ENCODE results near the gene NTN5. TPM values are rescaled to one million over a fixed set of nuclear protein-coding genes. Genes with fewer than 3 reads are reported as not detected.
A peak's percentile ranks its signal among the peaks of the same experiment; 100 is the strongest.
"Not testable (repeated sequence)": the region's sequence is repeated elsewhere in the genome, so short reads cannot be mapped to it uniquely, and the experiment has no call there.

Gene NTN5
- total RNA-seq, 4 donors from 2014 or later = not detected

GRCh38 chr19:48695743-48696352 is 23.0 kb upstream of the NTN5 start, which contains the start of gene FUT2:
Gene FUT2, plus strand, starts transcription at chr19:48695971. Its CDS starts 6,986 bp downstream, at chr19:48702957.
- ATAC-seq (no peak), DNase-seq (no peak)
- TF ChIP-seq CTCF (IDR thresholded peaks at IDR 0.05 in 4 of 5, conservative IDR thresholded peaks at IDR 0.05 in 1 of 5) = no peak
- no peak for TF ChIP-seq POLR2A (IDR thresholded peaks at IDR 0.05)
- Histone ChIP-seq H3K4me1 (no peaks in the 10 kb centered on the region), H3K9me3 (no peaks in the 10 kb centered on the region), H3K27me3 (peaks cover 15 to 20% (median 18%) of the 10 kb centered on the region in 3 donors), H3K36me3 (no peaks in the 10 kb centered on the region), H3K4me3 (peak within 1 kb of the TSS in 3 of 4 donors; percentile 4 to 33 (median 17)), H3K27ac (no peak within 1 kb of the TSS)
- in situ Hi-C loops (cut with MboI; ENCODE audit: low sequenced_read_pairs in 4 of 4) (no loop called here), intact Hi-C loops (cut with DNase I; ENCODE audit: low total_unique reads) (no loop called here)

- in situ Hi-C loops (cut with MboI; ENCODE audit: low sequenced_read_pairs in 4 of 4); H3K27ac ChIP-seq; H3K9me3 ChIP-seq; DNase-seq; H3K4me1 ChIP-seq; H3K4me3 ChIP-seq; H3K36me3 ChIP-seq; intact Hi-C loops (cut with DNase I; ENCODE audit: low total_unique reads); ATAC-seq: not testable (repeated sequence)
- peaks cover 15 to 20% (median 18%) of the 10 kb centered on the region in 3 donors for H3K27me3 ChIP-seq
Measured at GRCh38 chr19:48693629-48694028, 20.8 kb upstream of the NTN5 start.

- no peaks in the 10 kb centered on the region for H3K36me3 ChIP-seq
- in situ Hi-C loops (cut with MboI; ENCODE audit: low sequenced_read_pairs in 4 of 4) (no loop called here), intact Hi-C loops (cut with DNase I; ENCODE audit: low total_unique reads) (no loop called here)
- H3K27ac ChIP-seq = no peak overlapping the region
- H3K27me3 ChIP-seq = no peaks in the 10 kb centered on the region
- no peak overlapping the region for H3K4me3 ChIP-seq
- TF ChIP-seq POLR2A (IDR thresholded peaks at IDR 0.05) = no peak
- TF ChIP-seq CTCF (IDR thresholded peaks at IDR 0.05 in 4 of 5, conservative IDR thresholded peaks at IDR 0.05 in 1 of 5) = no peak
- H3K9me3 ChIP-seq = no peaks in the 10 kb centered on the region
- ATAC-seq = no peak
- no peak for DNase-seq
- no peaks in the 10 kb centered on the region for H3K4me1 ChIP-seq
Measured at GRCh38 chr19:48689449-48689848, 16.6 kb upstream of the NTN5 start.

GRCh38 chr19:48687776-48688175 is 15.0 kb upstream of the NTN5 start:
- DNase-seq (no peak), ATAC-seq (no peak)
- intact Hi-C loops (cut with DNase I; ENCODE audit: low total_unique reads) = no loop called here
- Histone ChIP-seq H3K36me3 (no peaks in the 10 kb centered on the region), H3K9me3 (no peaks in the 10 kb centered on the region), H3K27me3 (no peaks in the 10 kb centered on the region), H3K27ac (no peak overlapping the region), H3K4me3 (no peak overlapping the region), H3K4me1 (no peaks in the 10 kb centered on the region)
- in situ Hi-C loops (cut with MboI; ENCODE audit: low sequenced_read_pairs in 4 of 4) = no loop called here
- TF ChIP-seq CTCF (IDR thresholded peaks at IDR 0.05 in 4 of 5, conservative IDR thresholded peaks at IDR 0.05 in 1 of 5) (no peak), POLR2A (IDR thresholded peaks at IDR 0.05) (no peak)

- H3K4me3 ChIP-seq; H3K9me3 ChIP-seq; ATAC-seq; H3K36me3 ChIP-seq; H3K27ac ChIP-seq; H3K4me1 ChIP-seq; in situ Hi-C loops (cut with MboI; ENCODE audit: low sequenced_read_pairs in 4 of 4); H3K27me3 ChIP-seq; intact Hi-C loops (cut with DNase I; ENCODE audit: low total_unique reads); DNase-seq: not testable (repeated sequence)
Measured at GRCh38 chr19:48686637-48687036, 13.8 kb upstream of the NTN5 start.

GRCh38 chr19:48686088-48686487 is 13.3 kb upstream of the NTN5 start:
- intact Hi-C loops (cut with DNase I; ENCODE audit: low total_unique reads) = no loop called here

More at GRCh38 chr19:48686088-48686487, 13.3 kb upstream of the NTN5 start:
- TF ChIP-seq CTCF (IDR thresholded peaks at IDR 0.05 in 4 of 5, conservative IDR thresholded peaks at IDR 0.05 in 1 of 5) = no peak
- TF ChIP-seq POLR2A (IDR thresholded peaks at IDR 0.05) = no peak
- DNase-seq (no peak), ATAC-seq (no peak)
- no peaks in the 10 kb centered on the region for H3K27me3 ChIP-seq
- in situ Hi-C loops (cut with MboI; ENCODE audit: low sequenced_read_pairs in 4 of 4) = no loop called here
- H3K36me3 ChIP-seq = no peaks in the 10 kb centered on the region
- no peak overlapping the region for H3K4me3 ChIP-seq
- no peaks in the 10 kb centered on the region for H3K9me3 ChIP-seq
- no peak overlapping the region for H3K27ac ChIP-seq
- no peaks in the 10 kb centered on the region for H3K4me1 ChIP-seq
